Measurements from ENCODE around the gene GPRIN1.

- no peak for TF ChIP-seq TAF1 (IDR thresholded peaks at IDR 0.05; ENCODE audit: borderline replicate concordance, low read depth, low read length)
- no peak for TF ChIP-seq POLR2A (IDR thresholded peaks at IDR 0.05; ENCODE audit: low read depth, low read length)
These were observed 18.7 kb upstream of the GPRIN1 start for GRCh38 chr5:176628406-176629228.

All from GM12892 (cell line).